Skeletal muscle cell (primary cell): ENCODE data around the gene DDX31.

Source experiments
- DNase-seq: peaks from one replicate; pipeline ENCODE4 v3.0.0-alpha.2; 2010; ENCODE audit warnings: low read depth
- H3K4me3 ChIP-seq: 2 replicates; pipeline ENCODE4 v1.5.1; 2011; ENCODE audit warnings: low read depth, mild to moderate bottlenecking, control low read depth, low read length, moderate library complexity

DDX31 gene

GRCh38 chr9:132606066-132606465, 63.7 kb downstream of the DDX31 start:
- no peak for DNase-seq
- no peak overlapping the region for H3K4me3 ChIP-seq

GRCh38 chr9:132605387-132605786, 64.4 kb downstream of the DDX31 start:
- DNase-seq: no peak
- H3K4me3 ChIP-seq: no peak overlapping the region

- no peak overlapping the region for H3K4me3 ChIP-seq
- DNase-seq: no peak
Measured at GRCh38 chr9:132602207-132602606, 67.6 kb downstream of the DDX31 start.

- DNase-seq: no peak
- no peak overlapping the region for H3K4me3 ChIP-seq
Measured at GRCh38 chr9:132600326-132600984, 69.3 kb downstream of the DDX31 start.

GRCh38 chr9:132597073-132597775, 72.6 kb downstream of the DDX31 start:
- DNase-seq: no peak

GRCh38 chr9:132596200-132596599, 73.6 kb downstream of the DDX31 start:
- H3K4me3 ChIP-seq: no peak overlapping the region
- DNase-seq: no peak

More at GRCh38 chr9:132597073-132597775, 72.6 kb downstream of the DDX31 start:
- no peak overlapping the region for H3K4me3 ChIP-seq

- no peak overlapping the region for H3K4me3 ChIP-seq
- DNase-seq: no peak
Measured at GRCh38 chr9:132595319-132595718, 74.5 kb downstream of the DDX31 start.

- no peak for DNase-seq
- no peak overlapping the region for H3K4me3 ChIP-seq
Measured at GRCh38 chr9:132594412-132594811, 75.4 kb downstream of the DDX31 start.

- no peak for DNase-seq
- H3K4me3 ChIP-seq: no peak overlapping the region
Measured at GRCh38 chr9:132592451-132592850, 77.3 kb downstream of the DDX31 start.

GRCh38 chr9:132591751-132592314, 78.0 kb downstream of the DDX31 start:
- no peak for DNase-seq
- H3K4me3 ChIP-seq: no peak overlapping the region

GRCh38 chr9:132591244-132591643, 78.5 kb downstream of the DDX31 start:
- no peak overlapping the region for H3K4me3 ChIP-seq
- DNase-seq: no peak

- DNase-seq: no peak
- H3K4me3 ChIP-seq: no peak overlapping the region
Measured at GRCh38 chr9:132590318-132591182, 79.2 kb downstream of the DDX31 start.

GRCh38 chr9:132590037-132590317, 79.8 kb downstream of the DDX31 start:
- DNase-seq: no peak
- H3K4me3 ChIP-seq: no peak overlapping the region

- H3K4me3 ChIP-seq: no peak overlapping the region
- no peak for DNase-seq
Measured at GRCh38 chr9:132589148-132590036, 80.4 kb downstream of the DDX31 start.

- DNase-seq: no peak
- no peak overlapping the region for H3K4me3 ChIP-seq
Measured at GRCh38 chr9:132588501-132589147, 81.2 kb downstream of the DDX31 start.

GRCh38 chr9:132588098-132588497, 81.7 kb downstream of the DDX31 start:
- no peak for DNase-seq
- H3K4me3 ChIP-seq: no peak overlapping the region

GRCh38 chr9:132587592-132587955, 82.2 kb downstream of the DDX31 start:
- no peak for DNase-seq
- H3K4me3 ChIP-seq: no peak overlapping the region

- no peak overlapping the region for H3K4me3 ChIP-seq
- no peak for DNase-seq
Measured at GRCh38 chr9:132586830-132587591, 82.8 kb downstream of the DDX31 start.
